Measurements from ENCODE around the gene RHPN2. TPM values are rescaled to one million over a fixed set of nuclear protein-coding genes. Genes with fewer than 3 reads are reported as not detected.
"Not testable (repeated sequence)": the region's sequence is repeated elsewhere in the genome, so short reads cannot be mapped to it uniquely, and the experiment has no call there.

RHPN2 gene
- total RNA-seq, 1 donor from 2014 or later, result 3.4 TPM

- TF ChIP-seq POLR2A (IDR thresholded peaks at IDR 0.05) (no peak), POLR2AphosphoS5 (IDR thresholded peaks at IDR 0.05; ENCODE audit: insufficient read depth in 1 of 2, low read depth in 1 of 2) (no peak)
- TF ChIP-seq, protein P1, sequence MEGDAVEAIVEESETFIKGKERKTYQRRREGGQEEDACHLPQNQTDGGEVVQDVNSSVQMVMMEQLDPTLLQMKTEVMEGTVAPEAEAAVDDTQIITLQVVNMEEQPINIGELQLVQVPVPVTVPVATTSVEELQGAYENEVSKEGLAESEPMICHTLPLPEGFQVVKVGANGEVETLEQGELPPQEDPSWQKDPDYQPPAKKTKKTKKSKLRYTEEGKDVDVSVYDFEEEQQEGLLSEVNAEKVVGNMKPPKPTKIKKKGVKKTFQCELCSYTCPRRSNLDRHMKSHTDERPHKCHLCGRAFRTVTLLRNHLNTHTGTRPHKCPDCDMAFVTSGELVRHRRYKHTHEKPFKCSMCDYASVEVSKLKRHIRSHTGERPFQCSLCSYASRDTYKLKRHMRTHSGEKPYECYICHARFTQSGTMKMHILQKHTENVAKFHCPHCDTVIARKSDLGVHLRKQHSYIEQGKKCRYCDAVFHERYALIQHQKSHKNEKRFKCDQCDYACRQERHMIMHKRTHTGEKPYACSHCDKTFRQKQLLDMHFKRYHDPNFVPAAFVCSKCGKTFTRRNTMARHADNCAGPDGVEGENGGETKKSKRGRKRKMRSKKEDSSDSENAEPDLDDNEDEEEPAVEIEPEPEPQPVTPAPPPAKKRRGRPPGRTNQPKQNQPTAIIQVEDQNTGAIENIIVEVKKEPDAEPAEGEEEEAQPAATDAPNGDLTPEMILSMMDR (IDR thresholded peaks at IDR 0.05), result no peak
- no peaks in the 10 kb centered on the region for H3K4me1 ChIP-seq
- no peak overlapping the region for H3K27ac ChIP-seq
- no peaks in the 10 kb centered on the region for H3K27me3 ChIP-seq
- intact Hi-C loops (cut with DNase I), result no loop called here
- no peaks in the 10 kb centered on the region for H3K36me3 ChIP-seq
- no peak for DNase-seq (ENCODE audit: extremely low spot score in 2 of 2)
- no peaks in the 10 kb centered on the region for H3K9me3 ChIP-seq
- no peak overlapping the region for H3K4me3 ChIP-seq
Observed at GRCh38 chr19:33000510-33000909, 64.2 kb downstream of the RHPN2 start.

DNA sequence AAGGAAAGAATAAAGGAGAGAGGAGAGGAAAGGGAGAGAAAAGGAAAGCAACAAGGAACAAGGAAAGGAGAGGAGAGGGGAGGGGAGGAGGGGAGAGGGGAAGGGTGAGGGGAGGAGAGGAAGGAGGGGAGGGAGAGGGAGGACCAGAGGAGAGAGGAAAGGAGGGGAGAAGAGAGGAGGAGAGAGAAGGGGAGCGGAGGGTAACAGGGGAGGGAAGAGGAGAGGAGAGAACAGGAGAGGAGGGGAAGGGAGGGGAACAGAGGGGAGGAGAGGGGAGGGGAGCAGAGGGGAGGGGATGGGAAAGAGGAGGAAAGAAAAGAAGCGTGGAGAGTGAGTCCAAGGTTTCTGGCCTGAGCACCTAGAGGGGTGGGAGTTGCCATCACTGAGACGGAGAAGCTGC is 66.0 kb downstream of the RHPN2 start:
- Histone ChIP-seq H3K27ac (no peak overlapping the region), H3K36me3 (no peaks in the 10 kb centered on the region), H3K9me3 (no peaks in the 10 kb centered on the region), H3K27me3 (no peaks in the 10 kb centered on the region), H3K4me1 (no peaks in the 10 kb centered on the region), H3K4me3 (no peak overlapping the region)
- DNase-seq (ENCODE audit: extremely low spot score in 2 of 2), result no peak
- TF ChIP-seq POLR2A (IDR thresholded peaks at IDR 0.05) (no peak), POLR2AphosphoS5 (IDR thresholded peaks at IDR 0.05; ENCODE audit: insufficient read depth in 1 of 2, low read depth in 1 of 2) (no peak)
- intact Hi-C loops (cut with DNase I), result no loop called here

GRCh38 chr19:32997716-32998355 is 66.9 kb downstream of the RHPN2 start:
- Histone ChIP-seq H3K4me3 (no peak overlapping the region), H3K27me3 (no peaks in the 10 kb centered on the region), H3K36me3 (no peaks in the 10 kb centered on the region), H3K4me1 (no peaks in the 10 kb centered on the region), H3K27ac (no peak overlapping the region), H3K9me3 (no peaks in the 10 kb centered on the region)
- no peak for DNase-seq (ENCODE audit: extremely low spot score in 2 of 2)
- intact Hi-C loops (cut with DNase I), result no loop called here
- TF ChIP-seq POLR2A (IDR thresholded peaks at IDR 0.05), result no peak
- no peak for TF ChIP-seq POLR2AphosphoS5 (IDR thresholded peaks at IDR 0.05; ENCODE audit: insufficient read depth in 1 of 2, low read depth in 1 of 2)
- TF ChIP-seq, protein P1 (IDR thresholded peaks at IDR 0.05), result no peak

- H3K4me3 ChIP-seq; H3K9me3 ChIP-seq; H3K27me3 ChIP-seq; H3K27ac ChIP-seq; H3K4me1 ChIP-seq; intact Hi-C loops (cut with DNase I); DNase-seq (ENCODE audit: extremely low spot score in 2 of 2); H3K36me3 ChIP-seq: not testable (repeated sequence)
Observed at GRCh38 chr19:32997061-32997464, 67.6 kb downstream of the RHPN2 start.

DNA sequence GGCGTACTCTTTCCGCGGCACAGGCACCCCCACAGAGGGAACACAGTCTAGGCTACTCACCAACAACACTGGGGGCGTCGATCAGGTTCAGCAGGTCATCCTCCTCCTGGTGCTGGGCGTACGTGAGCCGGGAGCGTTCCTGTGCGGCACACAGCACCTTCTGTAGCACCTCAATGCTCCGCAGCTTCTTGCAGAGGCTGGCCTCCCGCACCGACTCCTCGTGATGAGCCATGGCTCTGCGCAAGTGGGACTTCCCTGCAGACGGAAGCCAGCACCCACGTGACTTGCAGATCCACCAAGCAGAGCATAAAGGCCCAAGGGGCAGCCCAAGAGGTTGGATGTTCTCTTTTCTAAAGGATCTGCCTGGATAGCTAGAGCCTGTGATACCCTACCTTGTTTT is 68.7 kb downstream of the RHPN2 start:
- H3K27ac ChIP-seq; H3K4me1 ChIP-seq; H3K4me3 ChIP-seq; H3K9me3 ChIP-seq; intact Hi-C loops (cut with DNase I); H3K27me3 ChIP-seq; DNase-seq (ENCODE audit: extremely low spot score in 2 of 2); H3K36me3 ChIP-seq: not testable (repeated sequence)

- no peak overlapping the region for H3K4me3 ChIP-seq
- H3K27me3 ChIP-seq, result no peaks in the 10 kb centered on the region
- H3K4me1 ChIP-seq, result no peaks in the 10 kb centered on the region
- H3K9me3 ChIP-seq, result no peaks in the 10 kb centered on the region
- TF ChIP-seq POLR2A (IDR thresholded peaks at IDR 0.05) (no peak), POLR2AphosphoS5 (IDR thresholded peaks at IDR 0.05; ENCODE audit: insufficient read depth in 1 of 2, low read depth in 1 of 2) (no peak)
- TF ChIP-seq, protein P1 (IDR thresholded peaks at IDR 0.05), result no peak
- no peak overlapping the region for H3K27ac ChIP-seq
- intact Hi-C loops (cut with DNase I), result no loop called here
- DNase-seq (ENCODE audit: extremely low spot score in 2 of 2), result no peak
- H3K36me3 ChIP-seq, result no peaks in the 10 kb centered on the region
Observed at GRCh38 chr19:32988724-32989123, 76.0 kb downstream of the RHPN2 start.

DNA sequence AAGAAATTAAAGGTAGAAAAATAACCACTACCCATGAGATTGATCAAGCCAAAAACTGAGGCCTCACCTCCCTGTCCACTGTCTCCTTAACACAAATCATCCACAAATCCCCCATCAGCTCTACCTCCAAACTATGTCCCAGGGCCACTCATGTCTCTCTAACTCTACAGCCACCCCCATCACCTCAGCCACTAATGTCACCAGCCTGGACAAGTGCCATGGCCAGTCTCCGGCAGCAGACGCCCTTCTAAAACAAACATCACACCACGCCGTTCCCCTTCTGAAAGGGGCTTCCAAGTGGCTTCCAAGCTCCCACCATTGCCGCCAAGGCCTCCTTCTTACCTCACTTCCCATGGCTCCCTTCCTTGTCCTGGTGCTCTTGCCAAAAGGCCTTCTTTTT is 76.4 kb downstream of the RHPN2 start:
- H3K27ac ChIP-seq; H3K9me3 ChIP-seq; H3K4me1 ChIP-seq; DNase-seq (ENCODE audit: extremely low spot score in 2 of 2); H3K36me3 ChIP-seq; intact Hi-C loops (cut with DNase I); H3K27me3 ChIP-seq; H3K4me3 ChIP-seq: not testable (repeated sequence)

DNA sequence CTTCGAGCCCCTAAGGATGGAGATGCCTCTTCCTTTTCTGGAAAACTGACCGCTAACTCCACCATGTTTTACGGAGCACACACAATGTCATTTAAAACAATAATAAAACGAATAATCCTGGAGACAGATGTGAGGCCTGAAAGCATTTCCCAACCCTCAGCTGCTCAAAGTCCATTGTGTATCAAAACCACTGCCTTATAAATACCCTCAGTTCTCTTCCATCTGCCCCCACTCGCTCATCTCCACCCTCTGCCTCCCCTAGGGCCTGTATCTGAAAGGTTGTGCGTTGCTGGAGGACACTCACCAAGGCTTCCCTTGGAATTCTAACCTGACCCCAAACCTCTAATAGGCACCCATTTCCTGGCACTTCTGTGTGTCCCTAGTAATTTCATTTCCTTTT is 82.2 kb downstream of the RHPN2 start:
- H3K36me3 ChIP-seq; H3K4me3 ChIP-seq; H3K27me3 ChIP-seq; DNase-seq (ENCODE audit: extremely low spot score in 2 of 2); H3K27ac ChIP-seq; intact Hi-C loops (cut with DNase I); H3K4me1 ChIP-seq; H3K9me3 ChIP-seq: not testable (repeated sequence)

- H3K27ac ChIP-seq; intact Hi-C loops (cut with DNase I); H3K4me3 ChIP-seq; H3K27me3 ChIP-seq; DNase-seq (ENCODE audit: extremely low spot score in 2 of 2); H3K9me3 ChIP-seq; H3K36me3 ChIP-seq; H3K4me1 ChIP-seq: not testable (repeated sequence)
Observed at GRCh38 chr19:32979807-32980206, 84.9 kb downstream of the RHPN2 start.

- H3K27ac ChIP-seq; H3K4me1 ChIP-seq; H3K36me3 ChIP-seq; H3K27me3 ChIP-seq; H3K4me3 ChIP-seq; DNase-seq (ENCODE audit: extremely low spot score in 2 of 2); H3K9me3 ChIP-seq; intact Hi-C loops (cut with DNase I): not testable (repeated sequence)
Observed at GRCh38 chr19:32977813-32978212, 86.9 kb downstream of the RHPN2 start.

Measured in vagina (tissue), 2 donors.